ENCODE results near the gene THRAP3.
"Not testable (repeated sequence)": the region's sequence is repeated elsewhere in the genome, so short reads cannot be mapped to it uniquely, and the experiment has no call there.

Gene THRAP3

DNA sequence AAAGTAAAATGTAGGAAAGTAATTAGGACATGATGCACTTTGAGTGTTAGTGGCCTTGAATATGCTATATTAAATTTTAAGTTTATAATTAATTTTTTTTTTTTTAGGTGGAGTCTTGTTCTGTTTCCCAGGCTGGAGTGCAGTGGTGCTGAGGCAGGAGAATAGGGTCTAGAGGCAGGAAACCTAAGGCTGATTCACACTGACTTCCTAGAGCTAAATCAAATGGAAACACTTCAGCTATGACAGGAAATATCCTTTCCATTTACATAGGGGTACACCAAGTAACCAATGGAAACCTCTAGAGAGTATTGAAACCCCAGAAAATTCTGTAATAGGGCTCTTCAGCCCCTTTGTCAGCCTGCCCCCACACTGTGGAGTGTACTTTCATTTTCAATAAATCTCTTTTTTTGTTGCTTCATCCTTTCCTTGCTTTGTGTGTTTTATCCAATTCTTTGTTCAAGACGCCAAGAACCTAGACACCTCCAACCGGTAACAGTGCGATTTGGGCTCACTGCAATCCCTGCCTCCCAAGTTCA, 17.9 kb upstream of the THRAP3 start:
- no peak for DNase-seq

DNA sequence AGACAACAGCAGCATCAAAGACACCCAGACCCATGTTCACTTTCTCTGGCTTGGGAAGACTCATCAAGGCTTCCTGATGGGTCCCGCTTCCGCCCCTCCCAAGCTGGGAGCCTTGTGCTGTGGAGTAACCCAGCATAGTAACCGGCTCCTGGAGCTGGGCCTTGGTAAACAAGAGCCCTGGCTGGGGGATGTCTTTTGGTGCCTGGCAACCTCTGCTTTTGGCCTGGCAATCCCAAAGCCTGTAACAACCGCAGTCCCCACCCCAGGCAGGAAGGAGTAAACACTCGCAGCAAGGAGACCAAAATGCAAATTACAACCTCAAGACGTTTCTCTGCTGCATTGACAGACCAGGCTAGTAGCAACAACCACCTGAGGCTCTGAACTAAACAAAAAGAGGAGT, 16.9 kb upstream of the THRAP3 start:
- DNase-seq = peak; percentile 35

DNA sequence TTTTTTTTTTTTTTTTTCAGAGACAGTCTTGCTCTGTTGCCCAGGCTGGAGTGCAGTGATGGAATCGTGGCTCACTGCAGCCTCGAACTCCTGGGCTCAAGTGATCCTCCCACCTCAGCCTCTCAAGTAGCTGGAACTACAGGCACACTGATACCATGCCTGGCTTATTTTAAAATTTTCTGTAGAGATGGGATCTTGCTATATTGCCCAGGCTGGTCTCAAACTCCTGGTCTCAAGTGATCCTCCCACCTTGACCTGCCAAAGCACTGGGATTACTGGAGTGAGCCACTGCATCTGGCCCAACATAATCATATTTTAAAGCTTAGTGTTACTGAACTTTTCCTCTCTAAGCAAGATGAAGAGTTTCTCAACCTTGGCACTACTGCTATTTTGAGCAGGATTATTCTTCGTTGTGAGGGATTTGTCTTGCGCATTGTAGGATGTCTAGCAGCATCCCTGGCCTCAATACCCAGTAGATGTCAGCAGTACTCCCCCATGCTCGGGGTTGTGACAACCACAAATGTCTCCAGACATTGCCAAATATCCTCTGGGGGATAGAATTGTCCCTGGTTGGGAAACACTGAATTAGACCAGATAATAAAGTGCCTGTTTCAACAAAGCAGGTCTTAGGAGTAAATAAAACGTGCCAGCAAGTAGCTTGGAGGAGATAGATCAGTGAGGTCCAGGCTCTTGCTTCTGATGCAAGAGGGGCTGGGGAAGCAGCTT, 15.1 kb upstream of the THRAP3 start:
- DNase-seq = no peak

DNA sequence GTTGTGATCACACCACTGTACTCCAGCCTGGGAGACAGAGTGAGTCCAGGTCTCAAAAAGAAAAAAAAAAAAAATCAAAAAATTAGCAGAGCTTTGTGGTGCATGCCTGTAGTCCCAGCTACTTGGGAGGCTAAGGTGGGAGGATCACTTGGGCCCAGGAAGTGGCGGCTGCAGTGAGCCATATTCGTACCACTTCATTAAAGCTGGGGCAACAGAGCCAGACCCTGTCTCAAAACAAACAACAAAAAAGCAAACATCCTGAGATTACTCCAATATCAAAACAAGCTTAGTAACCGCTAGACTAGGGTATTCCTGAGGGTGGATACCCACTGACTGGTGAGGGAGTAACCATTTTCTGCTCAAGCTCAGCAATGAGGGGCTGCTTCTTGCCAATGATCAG, 12.9 kb upstream of the THRAP3 start:
- DNase-seq = no peak

DNA sequence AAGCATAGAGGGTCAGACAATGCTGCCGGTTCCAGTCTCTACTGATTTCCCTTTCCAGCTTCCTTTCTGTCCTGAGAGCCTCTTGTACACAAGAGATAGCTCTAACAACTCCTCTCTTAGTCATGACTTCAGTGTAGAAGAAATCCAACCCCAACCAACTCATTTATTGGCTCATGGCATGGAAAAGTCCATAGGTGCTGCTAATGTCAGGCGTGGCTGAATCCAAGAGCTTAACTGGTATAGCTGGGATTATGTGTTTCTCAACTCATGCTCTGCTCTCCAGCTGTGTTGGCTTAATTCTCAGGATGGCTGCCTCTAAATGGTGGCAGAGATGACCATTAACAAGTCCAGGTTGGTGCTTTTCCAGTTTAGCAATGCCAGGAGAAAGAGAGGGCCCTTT, 12.4 kb upstream of the THRAP3 start:
- no peak for DNase-seq

DNA sequence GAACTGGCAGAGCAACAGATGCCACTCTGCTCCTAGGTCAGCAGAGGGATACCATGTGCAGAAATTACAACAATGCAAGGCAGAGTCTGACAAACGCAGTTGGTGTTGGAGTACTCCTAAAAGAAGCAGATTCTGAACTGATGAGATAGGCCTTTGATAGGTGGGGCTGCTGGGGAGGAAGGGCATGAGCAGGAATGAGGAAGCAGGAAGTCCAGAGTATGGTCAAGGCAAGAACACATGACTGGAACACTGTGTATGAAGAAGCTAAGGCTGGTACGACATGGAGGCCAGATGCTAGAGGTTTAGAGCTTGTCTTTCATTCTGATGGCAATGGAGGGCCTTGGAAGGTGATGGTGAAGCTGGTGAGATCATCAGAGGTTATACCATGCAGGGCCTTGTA, 11.5 kb upstream of the THRAP3 start:
- DNase-seq = no peak

DNA sequence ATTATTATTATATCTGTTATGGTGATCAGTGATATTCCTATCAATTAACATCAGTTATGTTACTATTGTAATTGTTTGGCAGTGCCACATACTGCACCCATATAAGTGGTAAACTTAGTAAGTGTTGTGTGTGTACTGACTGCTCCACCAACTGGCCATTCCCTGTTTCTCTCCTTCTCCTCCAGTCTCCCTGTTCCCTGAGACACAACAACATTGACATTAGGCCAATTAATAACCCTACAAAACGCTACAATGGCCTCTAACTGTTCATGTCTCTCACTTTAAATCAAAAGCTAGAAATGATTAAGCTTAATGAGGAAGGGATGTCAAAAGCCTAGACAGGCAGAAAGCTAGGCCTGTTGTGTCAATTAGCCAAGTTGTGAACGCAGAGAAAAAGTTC, 6.6 kb upstream of the THRAP3 start:
- DNase-seq = peak; percentile 26

DNA sequence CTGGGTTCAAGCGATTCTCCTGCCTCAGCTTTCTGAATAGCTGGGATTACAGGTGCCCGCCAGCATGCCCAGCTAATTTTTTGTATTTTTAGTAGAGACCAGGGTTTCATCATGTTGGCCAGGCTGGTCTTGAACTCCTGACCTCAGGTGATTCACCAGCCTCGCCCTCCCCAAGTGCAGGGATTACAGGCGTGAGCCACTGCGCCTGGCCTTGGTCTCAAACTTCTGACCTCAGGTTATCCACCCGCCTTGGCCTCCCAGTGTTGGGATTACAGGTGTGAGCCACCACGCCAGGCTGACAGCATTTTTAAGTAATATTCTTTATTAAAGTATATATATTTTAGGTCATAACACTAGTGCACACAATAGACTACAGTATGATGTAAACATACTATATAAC, 2.3 kb upstream of the THRAP3 start:
- DNase-seq = not testable (repeated sequence)

DNA sequence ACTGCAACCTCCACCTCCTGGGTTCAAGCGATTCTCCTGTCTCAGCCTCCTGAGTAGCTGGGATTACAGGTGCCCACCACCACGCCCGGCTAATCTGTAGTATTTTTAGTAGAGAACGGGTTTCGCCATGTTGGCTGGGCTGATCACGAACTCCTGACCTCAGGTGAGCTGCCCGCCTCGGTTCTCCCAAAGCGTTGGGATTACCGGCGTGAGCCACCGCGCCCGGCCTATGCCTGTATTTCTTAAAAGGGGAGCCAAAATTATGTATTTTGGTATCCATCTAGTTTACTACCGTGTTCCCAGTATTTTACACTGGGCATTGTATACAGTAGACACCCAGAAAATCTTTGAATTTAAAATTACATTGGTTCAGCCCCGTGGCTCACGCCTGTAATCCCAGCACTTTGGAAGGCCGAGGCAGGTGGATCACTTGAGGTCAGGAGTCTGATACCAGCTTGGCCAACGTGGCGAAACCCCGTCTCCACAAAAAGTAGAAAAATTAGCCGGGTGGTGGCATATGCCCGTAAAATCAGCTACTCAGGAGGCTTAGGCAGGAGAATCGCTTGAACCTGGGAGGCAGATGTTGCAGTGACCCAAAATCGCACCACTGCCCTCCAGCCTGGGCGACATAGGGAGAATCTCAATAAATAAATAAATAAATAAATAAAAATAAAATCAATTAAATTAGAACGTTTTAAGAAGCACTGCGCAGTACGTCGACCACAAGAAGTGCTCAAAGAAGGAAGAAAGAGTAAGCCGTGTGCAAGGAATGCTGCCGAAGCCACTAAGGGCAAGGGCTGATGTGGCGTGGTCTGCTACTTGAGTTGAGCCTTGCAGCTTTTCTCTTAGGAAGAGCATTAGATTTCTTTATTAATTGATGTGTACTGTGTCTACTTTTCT, 1.5 kb upstream of the THRAP3 start:
- DNase-seq = no peak

DNA sequence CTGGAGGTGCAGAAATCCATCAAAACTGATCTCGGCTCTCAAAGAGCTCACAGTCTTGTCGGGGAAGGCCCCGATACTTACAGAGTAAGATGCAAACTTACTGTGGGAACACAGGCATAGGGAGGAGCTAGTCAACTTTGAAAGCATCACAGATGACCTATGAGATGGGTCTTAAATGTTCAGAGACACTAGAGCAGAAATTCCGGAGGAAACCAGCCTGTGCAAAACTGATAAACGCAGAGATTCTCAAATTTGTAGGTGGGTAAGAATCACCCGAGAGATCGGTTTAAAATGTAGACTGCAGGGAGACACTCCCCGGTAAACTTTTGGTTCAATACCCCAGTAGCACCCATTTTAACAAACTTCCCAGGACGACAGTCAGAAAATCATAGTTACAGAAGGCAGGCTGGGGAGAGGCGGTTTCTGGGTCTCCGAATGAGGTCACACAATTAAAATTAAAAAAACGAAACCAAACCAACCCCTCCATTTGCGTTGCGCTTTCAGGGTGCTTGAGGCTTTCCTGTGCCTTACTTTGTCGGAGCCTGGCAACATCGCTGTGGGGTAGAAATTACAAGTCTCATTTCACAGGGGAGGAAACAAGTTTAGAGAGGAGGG, 755 bp upstream of the THRAP3 start:
- peak; percentile 57 for DNase-seq

DNA sequence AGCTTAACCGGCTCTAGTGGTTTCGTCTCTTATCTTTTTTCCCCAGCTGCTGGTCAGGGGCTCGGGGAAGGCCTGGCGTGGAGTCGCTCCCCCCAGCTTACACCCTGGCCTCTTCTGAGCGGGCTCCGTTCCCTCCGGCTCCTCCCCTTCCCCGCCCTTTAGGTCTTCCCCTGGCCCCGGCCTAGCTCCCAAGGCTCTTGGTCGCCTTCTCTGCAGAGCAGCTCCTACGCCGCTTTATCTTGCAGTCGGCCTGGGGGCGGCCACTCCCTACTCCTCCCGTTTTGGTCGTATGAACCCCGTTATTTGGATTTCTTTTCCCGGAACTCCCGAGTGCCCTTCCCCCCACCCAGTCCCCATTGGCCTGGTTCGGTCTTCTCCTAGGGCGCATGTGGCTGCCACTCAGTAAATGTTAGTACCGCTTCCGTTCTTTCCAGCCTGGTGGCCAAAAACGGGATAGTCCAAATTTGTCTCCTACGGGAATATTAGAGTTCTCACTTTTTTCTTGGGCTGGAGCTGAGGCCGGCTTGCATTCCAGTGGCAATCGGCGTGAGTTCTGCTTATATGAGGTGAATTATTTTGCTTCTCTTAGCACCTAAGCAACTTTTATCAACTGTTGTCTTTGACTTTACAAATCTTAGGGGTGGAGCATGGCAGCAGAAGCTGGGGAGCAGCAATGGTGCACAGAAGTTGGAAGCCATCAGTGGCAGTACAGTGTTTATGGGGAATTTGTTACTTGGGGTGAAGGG, 467 bp downstream of the THRAP3 start:
- DNase-seq = peak; percentile 90

DNA sequence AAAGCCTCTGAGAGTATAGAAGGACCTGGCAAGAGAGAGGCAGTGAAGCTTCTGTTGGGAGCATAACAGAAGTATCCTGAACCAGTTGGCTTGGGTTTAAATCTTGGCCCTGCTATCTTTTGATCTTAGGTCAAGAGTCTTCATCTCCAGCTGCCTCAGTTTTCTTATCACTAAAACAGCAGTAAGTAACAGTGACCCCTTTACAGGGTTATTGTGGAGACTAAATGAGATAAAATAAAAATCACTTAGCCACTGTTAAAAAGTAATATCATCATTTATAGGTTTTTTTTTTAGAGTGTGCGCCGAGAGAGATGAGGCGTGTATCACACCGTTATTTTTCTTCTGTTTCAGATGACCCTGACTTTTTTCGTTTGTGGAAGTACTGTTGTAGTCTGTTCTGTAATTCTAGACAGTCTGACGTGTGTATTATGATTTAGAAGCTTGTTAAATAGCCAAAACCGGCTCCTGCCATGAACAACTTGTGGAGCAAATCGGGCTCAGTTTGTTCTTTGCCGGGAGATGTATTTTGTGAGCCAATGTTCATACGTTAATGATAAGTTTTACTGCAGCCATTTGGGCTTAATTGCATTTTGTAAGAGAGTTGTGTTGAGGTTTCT, 1.1 kb downstream of the THRAP3 start:
- DNase-seq = no peak

DNA sequence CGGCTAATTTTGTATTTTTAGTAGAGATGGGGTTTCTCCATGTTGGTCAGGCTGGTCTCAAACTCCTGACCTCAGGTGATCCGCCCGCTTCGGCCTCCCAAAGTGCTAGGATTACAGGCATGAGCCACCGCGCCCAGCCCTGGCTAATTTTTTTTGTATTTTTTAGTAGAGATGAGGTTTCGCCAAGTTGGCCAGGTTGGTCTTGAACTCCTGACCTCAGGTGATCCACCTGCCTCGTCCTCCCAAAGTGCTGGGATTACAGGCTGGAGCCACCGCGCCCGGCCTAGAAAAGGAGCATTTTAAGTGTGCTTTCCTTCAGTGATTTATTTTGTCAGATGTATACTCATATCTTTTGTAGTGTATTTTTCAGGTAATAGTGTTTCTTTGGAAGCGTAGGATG, 6.0 kb downstream of the THRAP3 start:
- not testable (repeated sequence) for DNase-seq

DNA sequence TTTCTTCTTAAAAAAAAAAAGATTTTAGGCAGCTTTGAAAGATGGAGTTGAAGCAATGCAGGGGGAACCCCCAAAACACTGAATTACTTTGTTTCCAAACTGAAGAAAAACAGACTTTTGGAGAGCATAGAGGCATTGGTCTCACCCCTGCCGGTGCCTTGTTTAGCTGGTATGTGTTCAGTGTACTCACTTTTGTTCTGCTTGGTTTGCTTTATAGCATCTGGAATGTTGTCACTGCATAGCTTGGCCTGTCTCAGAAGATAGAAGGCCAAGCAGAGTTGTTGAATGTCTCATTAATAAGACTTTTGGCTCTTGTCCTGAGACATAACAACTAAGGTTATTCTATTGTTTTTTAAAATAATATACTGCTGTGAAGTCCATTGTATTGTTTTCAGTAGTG, 6.9 kb downstream of the THRAP3 start:
- DNase-seq = no peak

DNA sequence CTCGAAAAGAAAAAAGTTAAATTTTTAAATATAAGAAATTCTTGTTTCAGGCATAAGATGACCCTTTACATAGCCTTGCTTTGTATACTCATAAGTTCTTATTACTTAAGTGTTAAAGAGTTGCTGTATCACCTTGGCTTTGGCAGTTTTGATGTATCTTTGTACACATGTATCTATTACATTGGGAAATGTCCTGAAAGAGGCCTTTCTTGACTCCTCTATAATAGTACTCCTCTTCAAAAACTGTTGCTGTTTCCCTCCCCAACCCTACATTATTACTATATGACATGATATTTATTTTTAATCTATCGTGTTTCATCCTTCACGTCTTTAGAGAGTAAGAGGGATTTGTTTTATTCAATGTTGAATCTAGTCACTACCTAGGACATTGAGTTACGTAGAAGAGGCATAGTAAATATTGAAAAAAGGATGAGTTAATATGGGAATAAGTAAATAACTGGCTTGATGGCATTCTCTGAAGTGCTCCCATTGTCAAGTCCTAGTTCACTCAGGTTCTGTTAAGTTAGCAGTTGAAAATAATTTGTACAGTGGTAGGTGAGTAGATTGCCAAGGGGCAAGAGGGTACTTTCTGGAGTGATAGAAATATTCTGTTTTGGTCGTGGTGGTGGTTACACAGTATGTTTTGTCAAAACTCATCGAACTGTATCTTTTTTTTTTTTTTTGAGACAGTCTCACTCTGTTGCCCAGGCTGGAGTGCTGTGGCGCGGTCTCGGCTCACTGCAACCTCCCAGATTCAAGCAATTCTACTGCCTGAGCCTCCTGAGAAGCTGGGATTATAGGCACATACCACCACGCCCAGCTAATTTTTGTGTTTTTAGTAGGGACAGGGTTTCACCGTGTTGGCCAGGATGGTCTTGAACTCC, 8.2 kb downstream of the THRAP3 start:
- no peak for DNase-seq

DNA sequence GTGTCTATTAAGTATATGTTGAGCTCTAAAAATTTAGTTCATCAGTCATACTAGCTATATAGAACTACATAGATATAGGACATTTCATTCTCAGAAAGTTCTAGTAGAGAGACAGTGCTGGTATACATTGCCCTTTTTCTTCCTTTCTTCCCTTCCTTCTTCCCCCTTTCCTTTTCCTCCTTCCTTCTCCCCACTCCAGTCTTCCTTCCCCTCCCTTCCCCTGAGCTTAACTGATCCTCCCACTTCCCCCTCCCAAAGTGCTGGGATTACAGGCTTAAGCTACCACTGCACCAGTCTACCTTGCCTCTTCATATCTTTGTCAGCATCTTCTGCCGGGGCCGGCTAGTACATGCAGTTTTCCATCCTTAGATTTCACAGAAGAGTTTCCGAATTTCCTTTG, 12.1 kb downstream of the THRAP3 start:
- DNase-seq = no peak

DNA sequence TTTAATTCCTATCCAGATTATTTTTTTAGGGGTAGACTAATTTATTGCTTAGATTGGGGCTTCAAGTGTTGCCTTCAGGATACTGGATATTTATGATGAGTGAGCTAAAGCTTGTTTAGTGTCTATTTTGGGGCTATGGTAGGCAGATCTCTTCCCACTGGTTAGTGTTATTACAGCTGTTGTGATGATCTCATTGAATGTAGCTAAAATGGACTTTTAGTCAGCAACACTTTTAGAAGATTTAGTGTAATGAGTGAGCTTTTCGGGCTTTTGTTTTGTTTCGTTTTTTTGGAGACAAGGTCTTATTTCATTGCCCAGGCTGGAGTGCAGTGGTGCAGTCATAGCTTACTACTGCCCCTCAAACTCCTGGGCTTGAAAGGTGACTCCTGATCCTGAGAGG, 14.2 kb downstream of the THRAP3 start:
- peak; percentile 15 for DNase-seq

DNA sequence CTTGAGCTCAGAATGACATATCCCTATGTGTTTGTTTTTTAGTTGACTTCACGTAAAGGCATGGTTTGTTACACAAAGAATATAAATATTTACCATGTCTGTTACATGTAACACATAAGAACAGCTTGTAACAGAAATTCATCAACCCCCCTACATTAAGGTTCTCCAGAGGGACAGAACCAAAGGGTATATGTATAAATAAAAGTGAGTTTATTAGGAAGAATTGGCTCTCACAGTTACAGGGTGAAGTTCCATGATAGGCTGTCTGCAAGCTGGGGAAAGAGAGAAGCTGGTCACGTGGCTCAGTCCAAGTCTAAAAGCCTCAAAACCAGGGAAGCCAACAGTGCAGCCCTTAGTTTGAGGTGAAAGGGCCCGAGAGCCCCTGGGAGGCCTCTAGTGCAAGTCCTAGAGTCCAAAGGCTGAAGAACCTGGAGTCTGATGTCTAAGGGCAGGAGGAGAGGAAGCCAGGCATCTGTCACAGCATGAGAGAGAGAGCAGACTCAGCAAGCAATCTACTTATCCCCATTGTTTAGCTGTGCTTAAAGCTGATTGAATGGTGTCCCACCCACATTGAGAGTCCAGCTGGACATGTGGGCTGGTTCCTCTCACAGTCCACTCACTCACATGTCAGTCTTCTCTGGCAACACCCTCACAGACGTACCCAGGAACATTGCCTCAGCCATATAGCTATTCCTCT, 15.8 kb downstream of the THRAP3 start:
- no peak for DNase-seq

DNA sequence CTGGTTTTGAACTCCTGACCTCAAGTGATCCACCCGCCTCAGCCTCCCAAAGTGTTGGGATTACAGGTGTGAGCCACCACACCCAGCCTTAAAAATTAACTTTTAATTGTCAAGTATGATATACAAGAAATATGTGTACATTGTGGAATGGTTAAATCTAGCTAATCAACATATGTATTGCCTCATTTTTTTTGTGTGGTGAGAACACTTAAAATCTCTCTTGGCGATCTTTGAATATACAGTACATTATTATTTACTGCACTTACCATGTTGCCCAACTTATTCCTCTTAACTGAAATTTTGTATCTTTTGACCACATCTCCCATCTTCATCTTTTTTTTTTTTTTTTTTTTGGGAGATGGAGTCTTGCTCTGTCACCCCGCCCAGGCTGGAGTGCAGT, 23.3 kb downstream of the THRAP3 start:
- DNase-seq = no peak

DNA sequence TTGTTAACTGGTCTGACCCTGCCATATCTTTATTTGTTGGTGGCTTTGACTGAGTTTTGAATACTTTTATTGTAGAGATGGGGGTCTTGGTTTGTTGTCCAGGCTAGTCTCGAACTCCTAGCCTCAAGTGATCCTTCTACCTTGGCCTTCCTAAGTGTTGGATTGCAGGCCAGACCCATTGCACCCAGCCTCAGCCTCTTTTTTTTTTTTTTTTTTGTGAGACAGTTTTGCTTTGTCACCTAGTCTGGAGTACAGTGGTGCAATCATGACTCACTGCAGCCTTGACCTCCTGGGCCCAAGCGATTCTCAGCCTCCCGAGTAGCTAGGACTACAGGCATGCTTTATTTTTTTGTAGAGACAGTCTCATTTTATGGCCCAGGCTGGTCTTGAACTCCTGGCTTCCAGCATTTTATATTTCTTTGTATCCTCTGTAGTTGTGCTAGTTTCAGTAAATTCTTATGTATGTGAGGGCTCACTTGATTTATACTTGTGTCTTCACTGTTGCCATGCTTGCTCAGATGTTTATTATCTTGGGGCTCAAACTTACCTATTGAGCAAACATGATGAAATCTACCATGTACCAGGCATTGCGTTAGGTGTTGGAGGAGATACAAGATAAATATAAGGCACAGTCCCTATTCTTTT, 24.1 kb downstream of the THRAP3 start:
- DNase-seq = peak; percentile 84
